HG02798 (cell line): Measurements from ENCODE around the gene PWWP2B.

Source experiments
- ATAC-seq: cut with Tn5 transposase; IDR thresholded peaks from one replicate; pipeline ENCODE4 v1.9.1; 2021; ENCODE audit warnings: mild to moderate bottlenecking; ENCODE audit not compliant: unreplicated experiment, poor library complexity

PWWP2B gene

DNA sequence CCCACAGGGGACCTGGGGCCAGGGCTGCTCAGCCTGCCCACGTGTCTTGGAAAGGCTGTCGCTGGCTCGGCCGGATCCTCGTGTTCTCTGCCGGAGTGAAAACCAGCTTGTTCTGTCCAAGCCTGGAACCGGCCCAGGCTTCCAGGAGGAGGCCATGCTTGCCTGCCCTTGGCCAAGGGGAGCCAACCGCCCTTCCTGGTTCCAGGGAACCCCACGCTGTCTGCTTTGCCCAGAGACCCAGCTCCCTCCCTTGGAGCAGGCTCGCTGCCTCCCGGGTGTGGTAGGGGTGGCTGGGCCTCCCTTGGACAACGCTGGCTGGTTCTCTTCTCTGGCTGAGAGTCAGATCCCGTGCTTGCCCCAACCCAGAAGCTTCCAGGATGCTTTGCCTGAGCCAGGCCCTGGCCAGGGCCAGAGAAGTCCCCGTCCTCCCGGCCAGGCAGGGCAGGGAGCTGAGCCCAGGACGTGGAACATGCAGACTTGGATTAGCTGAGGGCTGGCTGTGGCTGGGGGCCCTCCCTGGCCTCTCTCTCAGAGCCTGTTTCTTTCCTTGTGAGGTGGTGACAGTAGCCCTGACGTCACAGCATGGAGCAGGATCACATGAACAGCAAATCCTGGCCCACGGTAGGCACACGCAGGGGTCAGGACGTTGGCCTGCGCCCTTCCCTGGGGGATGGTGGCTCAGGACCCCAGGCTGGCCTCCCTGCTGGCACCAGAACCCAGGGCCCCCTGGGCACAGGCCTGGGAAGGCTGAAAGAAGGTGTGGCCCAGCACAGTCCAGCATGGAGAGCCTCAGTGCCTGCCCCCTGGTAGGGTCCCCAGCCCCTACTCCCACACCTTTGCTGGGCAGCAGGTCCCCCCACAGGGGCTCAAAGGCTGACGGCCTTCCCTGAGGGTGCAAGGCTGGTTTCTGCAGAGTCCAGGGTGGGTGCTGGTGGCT, 67.5 kb downstream of the PWWP2B start:
- ATAC-seq: no peak

DNA sequence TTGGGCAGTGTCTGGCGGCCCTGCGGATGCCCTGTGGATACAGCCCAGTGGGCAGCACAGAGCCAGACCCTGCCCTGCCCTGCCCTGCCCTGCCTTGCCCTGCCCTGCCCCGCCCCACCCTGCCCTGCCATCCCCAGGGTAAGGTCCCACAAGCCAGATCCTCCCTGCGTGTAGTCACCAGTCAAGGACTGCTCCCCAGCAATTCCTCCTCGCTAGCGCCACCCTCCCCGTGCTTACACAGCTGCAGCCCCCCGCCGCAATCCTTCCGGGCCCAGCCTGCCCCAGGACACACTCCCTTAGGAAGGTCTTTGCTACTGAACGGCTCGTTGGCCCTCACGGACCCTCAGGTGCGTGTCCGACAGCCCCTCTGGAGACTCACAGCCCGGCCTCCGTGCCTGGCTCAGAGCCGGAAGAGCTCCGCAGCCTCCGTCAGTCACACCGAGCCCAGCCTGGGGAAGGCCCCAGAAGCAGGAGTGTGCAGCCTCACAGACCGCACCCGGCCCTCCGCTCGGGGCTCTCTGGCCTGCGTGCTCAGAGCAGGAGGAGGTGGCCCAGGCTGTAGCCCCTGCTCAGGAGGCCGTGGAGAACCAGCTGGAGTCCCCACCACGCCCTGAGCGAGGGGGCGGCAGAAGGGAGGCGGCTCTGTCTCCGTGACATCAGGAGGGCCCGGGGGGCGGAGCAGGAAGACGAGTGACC, 68.3 kb downstream of the PWWP2B start:
- ATAC-seq: no peak

DNA sequence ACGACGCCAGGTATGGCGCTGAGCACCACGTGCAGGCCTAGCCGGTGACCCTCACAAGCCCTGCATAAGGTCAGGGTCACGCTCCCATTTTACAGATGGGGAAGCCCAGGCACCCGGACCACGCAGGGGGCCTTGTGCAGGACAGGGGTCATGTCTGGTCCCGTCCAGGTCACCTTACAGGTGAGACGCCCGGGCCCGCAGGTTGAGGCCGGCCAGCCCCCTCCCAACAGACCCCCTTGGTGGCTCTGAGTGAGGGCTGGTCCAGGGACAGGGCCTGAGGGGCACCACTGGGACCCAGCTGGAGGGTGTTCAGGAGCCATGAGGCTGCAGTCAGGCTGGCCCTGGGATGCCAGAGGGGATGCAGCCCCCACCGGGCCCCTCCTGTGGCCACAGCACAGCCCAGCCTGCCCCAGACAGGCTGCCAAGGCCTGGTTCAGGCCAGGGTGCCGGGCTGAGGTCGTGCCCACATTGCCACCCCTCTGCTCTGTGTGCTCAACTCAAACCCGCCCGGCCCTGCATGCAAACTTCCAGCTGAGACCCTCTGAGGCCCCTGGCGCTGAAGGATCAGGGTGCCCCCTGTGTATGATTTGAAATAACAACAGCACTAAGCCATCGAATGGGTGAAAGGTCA, 69.0 kb downstream of the PWWP2B start:
- no peak for ATAC-seq

DNA sequence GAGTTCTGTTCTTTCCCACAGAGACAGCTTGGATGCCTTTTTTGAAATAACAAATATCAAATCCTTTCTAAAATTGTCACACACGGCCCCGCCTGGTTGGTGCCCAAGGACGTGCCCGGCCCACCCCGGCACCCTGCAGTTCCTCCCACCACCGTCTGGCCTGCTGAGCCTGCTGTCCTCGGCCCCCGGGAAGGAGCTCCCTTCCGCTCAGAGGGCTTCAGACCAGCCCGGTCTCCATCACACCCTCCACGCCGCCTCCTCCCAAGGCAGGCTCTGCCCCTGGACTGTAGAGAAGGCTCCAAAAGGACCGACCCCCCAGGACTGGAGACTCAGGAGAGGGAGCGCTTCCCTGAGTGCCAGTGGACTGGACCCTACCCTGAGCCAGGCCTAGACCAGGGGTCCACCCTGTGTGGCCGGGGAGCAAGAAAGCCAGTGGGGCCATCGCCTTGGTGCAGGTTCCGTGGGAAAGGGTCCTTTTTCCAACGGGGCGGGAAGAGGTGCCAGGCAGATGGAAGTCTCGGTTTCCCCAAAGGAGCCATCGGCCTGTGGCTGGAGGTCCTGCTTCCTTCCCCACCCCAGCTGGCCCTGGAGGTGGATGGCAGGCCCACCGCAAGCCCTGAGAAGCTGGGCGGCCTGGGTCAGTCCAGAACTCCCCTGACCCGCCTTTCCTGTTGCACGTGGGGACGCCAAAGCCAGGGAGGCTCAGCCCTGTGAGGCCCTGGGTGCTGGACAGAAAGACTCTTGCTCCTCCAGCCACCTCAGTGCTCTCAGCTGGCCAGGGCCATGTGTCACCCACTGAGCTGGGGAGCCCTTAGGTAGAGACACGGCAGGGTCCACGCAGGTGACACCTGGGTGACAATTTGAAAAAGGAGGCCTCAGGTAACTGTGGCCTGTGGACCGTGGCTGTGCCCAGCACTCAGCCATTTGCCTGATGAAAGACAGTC, 69.8 kb downstream of the PWWP2B start:
- ATAC-seq: no peak
